Measurements from ENCODE around the gene EPHB1. TPM values are rescaled to one million over a fixed set of nuclear protein-coding genes. Genes with fewer than 3 reads are reported as not detected.

The EPHB1 gene
- total RNA-seq, 4 donors from 2014 or later: 0.30 to 5.3 (median 2.6) TPM

GRCh38 chr3:134932035-134932434 is 137.0 kb downstream of the EPHB1 start:
- H3K27ac ChIP-seq: no peak overlapping the region
- 76 to 80% methylated on average over 6 of the region's 6 CpGs for WGBS, 2 donors
- no peak for DNase-seq (ENCODE audit: low spot score in 2 of 2)
- H3K4me1 ChIP-seq: no peaks in the 10 kb centered on the region
- H3K36me3 ChIP-seq: no peaks in the 10 kb centered on the region
- TF ChIP-seq EP300 (IDR thresholded peaks at IDR 0.05) (no peak), CTCF (IDR thresholded peaks at IDR 0.05) (no peak), POLR2A (IDR thresholded peaks at IDR 0.05) (no peak)
- no peaks in the 10 kb centered on the region for H3K27me3 ChIP-seq
- H3K9me3 ChIP-seq: no peaks in the 10 kb centered on the region
- H3K4me3 ChIP-seq: no peak overlapping the region

- no peak for DNase-seq (ENCODE audit: low spot score in 2 of 2)
- Histone ChIP-seq H3K9me3 (no peaks in the 10 kb centered on the region), H3K27ac (no peak overlapping the region), H3K4me3 (no peak overlapping the region), H3K36me3 (no peaks in the 10 kb centered on the region), H3K4me1 (no peaks in the 10 kb centered on the region), H3K27me3 (no peaks in the 10 kb centered on the region)
- WGBS, 2 donors: 72 to 74% methylated on average over 4 of the region's 4 CpGs
- TF ChIP-seq EP300 (IDR thresholded peaks at IDR 0.05): no peak
- no peak for TF ChIP-seq POLR2A (IDR thresholded peaks at IDR 0.05)
- TF ChIP-seq CTCF (IDR thresholded peaks at IDR 0.05): no peak
Observed at GRCh38 chr3:134933997-134934396, 138.9 kb downstream of the EPHB1 start.

- H3K27ac ChIP-seq: no peak overlapping the region
- 63 to 68% methylated on average over 2 of the region's 2 CpGs for WGBS, 2 donors
Observed at GRCh38 chr3:134934933-134935332, 139.9 kb downstream of the EPHB1 start.

GRCh38 chr3:134937256-134938028 is 142.4 kb downstream of the EPHB1 start:
- DNase-seq (ENCODE audit: low spot score in 2 of 2): no peak
- WGBS, 2 donors: 46 to 49% methylated on average over 8 of the region's 8 CpGs
- H3K9me3 ChIP-seq: no peaks in the 10 kb centered on the region
- no peak for TF ChIP-seq POLR2A (IDR thresholded peaks at IDR 0.05)
- no peak for TF ChIP-seq EP300 (IDR thresholded peaks at IDR 0.05)
- no peak for TF ChIP-seq CTCF (IDR thresholded peaks at IDR 0.05)
- no peaks in the 10 kb centered on the region for H3K4me1 ChIP-seq
- no peaks in the 10 kb centered on the region for H3K27me3 ChIP-seq
- no peaks in the 10 kb centered on the region for H3K36me3 ChIP-seq
- no peak overlapping the region for H3K27ac ChIP-seq
- H3K4me3 ChIP-seq: no peak overlapping the region

More at GRCh38 chr3:134934933-134935332, 139.9 kb downstream of the EPHB1 start:
- TF ChIP-seq EP300 (IDR thresholded peaks at IDR 0.05) (no peak), CTCF (IDR thresholded peaks at IDR 0.05) (no peak), POLR2A (IDR thresholded peaks at IDR 0.05) (no peak)
- Histone ChIP-seq H3K4me1 (no peaks in the 10 kb centered on the region), H3K9me3 (no peaks in the 10 kb centered on the region), H3K27me3 (no peaks in the 10 kb centered on the region), H3K36me3 (no peaks in the 10 kb centered on the region), H3K4me3 (no peak overlapping the region)
- no peak for DNase-seq (ENCODE audit: low spot score in 2 of 2)

- 83 to 91% methylated on average over 5 of the region's 5 CpGs for WGBS, 2 donors
Observed at GRCh38 chr3:134938029-134938525, 143.0 kb downstream of the EPHB1 start.

More at GRCh38 chr3:134938029-134938525, 143.0 kb downstream of the EPHB1 start:
- Histone ChIP-seq H3K9me3 (no peaks in the 10 kb centered on the region), H3K27me3 (no peaks in the 10 kb centered on the region), H3K4me3 (no peak overlapping the region), H3K36me3 (no peaks in the 10 kb centered on the region), H3K4me1 (no peaks in the 10 kb centered on the region), H3K27ac (no peak overlapping the region)
- no peak for DNase-seq (ENCODE audit: low spot score in 2 of 2)
- TF ChIP-seq EP300 (IDR thresholded peaks at IDR 0.05) (no peak), CTCF (IDR thresholded peaks at IDR 0.05) (no peak), POLR2A (IDR thresholded peaks at IDR 0.05) (no peak)
